SHP77 treated with DMSO at 0.1 percent for 48 hours (cell line): ENCODE data around the gene MAF.
A peak's percentile ranks its signal among the peaks of the same experiment; 100 is the strongest.

ENCODE experiments used
- DNase-seq: peaks from one replicate; lab custom pipeline; 2025; lab: John Stamatoyannopoulos, UW

Gene MAF

GRCh38 chr16:79612207-79612606 lies 11.7 kb upstream of the MAF start:
- DNase-seq = no peak

- no peak for DNase-seq
These were observed 10.2 kb upstream of the MAF start for GRCh38 chr16:79610771-79611170.

GRCh38 chr16:79609861-79610260 lies 9.3 kb upstream of the MAF start:
- DNase-seq = no peak

GRCh38 chr16:79608976-79609375 lies 8.4 kb upstream of the MAF start:
- no peak for DNase-seq

- no peak for DNase-seq
These were observed 7.0 kb upstream of the MAF start for GRCh38 chr16:79607587-79607986.

- no peak for DNase-seq
These were observed 5.5 kb upstream of the MAF start for GRCh38 chr16:79605999-79606398.

- no peak for DNase-seq
These were observed 2.5 kb upstream of the MAF start for GRCh38 chr16:79603055-79603454.

- DNase-seq = no peak
These were observed 2.1 kb upstream of the MAF start for GRCh38 chr16:79602628-79603014.

GRCh38 chr16:79601931-79602627 lies 1.5 kb upstream of the MAF start:
- DNase-seq = peak; percentile 56

- no peak for DNase-seq
These were observed 774 bp upstream of the MAF start for GRCh38 chr16:79601092-79601930.

- no peak for DNase-seq
These were observed 500 bp downstream of the MAF start for GRCh38 chr16:79599837-79600637.

GRCh38 chr16:79599256-79599836 lies 1.2 kb downstream of the MAF start:
- DNase-seq = no peak

GRCh38 chr16:79598348-79599181 lies 2.0 kb downstream of the MAF start:
- peak; percentile 39 for DNase-seq

- no peak for DNase-seq
These were observed 2.5 kb downstream of the MAF start for GRCh38 chr16:79598063-79598347.

- no peak for DNase-seq
These were observed 3.1 kb downstream of the MAF start for GRCh38 chr16:79597277-79598062.

GRCh38 chr16:79595931-79596450 lies 4.5 kb downstream of the MAF start:
- DNase-seq = no peak

GRCh38 chr16:79595231-79595641 lies 5.3 kb downstream of the MAF start:
- DNase-seq = no peak

- DNase-seq = no peak
These were observed 6.8 kb downstream of the MAF start for GRCh38 chr16:79593754-79594153.

- no peak for DNase-seq
These were observed 7.4 kb downstream of the MAF start for GRCh38 chr16:79593074-79593531.

GRCh38 chr16:79592186-79592585 lies 8.4 kb downstream of the MAF start:
- no peak for DNase-seq
